HCT116 (cell line): ENCODE measurements around the gene FRY. TPM values are rescaled to one million over a fixed set of nuclear protein-coding genes. Genes with fewer than 3 reads are reported as not detected.

Experiments used
- ATAC-seq: fragments of 200-7000 bp; cut with Tn5 transposase; 2 replicates; pipeline ENCODE4 v1.9.1; 2020; ENCODE audit warnings: mild to moderate bottlenecking, moderate library complexity
- BruUV-seq: library from RNA; stranded (reverse); fragments of 400-500 nt; replicated peaks from 2 replicates; lab custom pipeline; 2021; lab: Mats Ljungman, UMichigan
- CTCF ChIA-PET: fragments of 300-600 bp; sonication (Branson Sonifier 250); formaldehyde crosslinking; loops from one replicate; lab custom pipeline; 2021; ENCODE audit warnings: antibody characterized with exemption; lab: Charles Lee
- POLR2A ChIA-PET: fragments of 300-600, 350-600 bp; sonication (Branson Sonifier 250); formaldehyde crosslinking; loops from one replicate; lab custom pipeline; 2021; ENCODE audit warnings: antibody characterized with exemption; lab: Charles Lee
- RAD21 ChIA-PET, 2 experiments: fragments of 300-600 bp; sonication (Branson Sonifier 250); formaldehyde crosslinking; loops; one replicate each; lab custom pipeline; 2023; ENCODE audit warnings: low total read pairs in 2 of 2; ENCODE audit not compliant: uncharacterized antibody in 2 of 2, unreplicated experiment in 2 of 2, low non-redundant PET in 1 of 2; lab: Charles Lee
- DNase-seq: peaks from one replicate; pipeline ENCODE4 v3.0.0-alpha.2; 2010; ENCODE audit warnings: low read depth, low spot score
- H2AFZ ChIP-seq: fragments of 200-600 bp; shearing (Covaris generic), sonication (generic); 2 replicates; pipeline ENCODE4 v1.6.1; 2017; ENCODE audit warnings: low read depth, mixed run types, mixed read lengths, antibody characterized with exemption, low read length; ENCODE audit not compliant: poor library complexity, severe bottlenecking
- H3K27ac ChIP-seq: 2 replicates; pipeline ENCODE4 v1.5.1; 2012; ENCODE audit warnings: low read depth, low read length
- H3K27me3 ChIP-seq: fragments of 200-600 bp; sonication (generic); 2 replicates; pipeline ENCODE4 v1.6.1; 2016; ENCODE audit warnings: mixed run types, low read length, mixed read lengths; ENCODE audit not compliant: insufficient read depth
- H3K36me3 ChIP-seq, 2 experiments: fragments of 200-500 bp in 1 of 2; fragments of 200-600 bp in 1 of 2; sonication (Bioruptor generic) in 1 of 2; sonication (generic) in 1 of 2; 2 replicates each; pipeline versions ENCODE4 v1.5.1 to v1.6.1; 2014 to 2016; ENCODE audit warnings: low read length in 2 of 2, inconsistent platforms in 1 of 2, mixed read lengths in 1 of 2, mixed run types in 1 of 2; ENCODE audit not compliant: insufficient read depth in 2 of 2, control insufficient read depth in 1 of 2
- H3K4me1 ChIP-seq, 2 experiments: fragments of 200-600 bp in 1 of 2; sonication (generic) in 1 of 2; 2 replicates each; pipeline versions ENCODE4 v1.5.1 to v1.6.1; 2012 to 2017; ENCODE audit warnings: low read length in 2 of 2, inconsistent platforms in 1 of 2, mild to moderate bottlenecking in 1 of 2, mixed read lengths in 1 of 2, mixed run types in 1 of 2, moderate library complexity in 1 of 2; ENCODE audit not compliant: insufficient read depth in 2 of 2, control insufficient read depth in 1 of 2
- H3K4me2 ChIP-seq: fragments of 200-600 bp; sonication (generic); 2 replicates; pipeline ENCODE4 v1.6.1; 2017; ENCODE audit warnings: mixed run types, low read length, mixed read lengths
- H3K4me3 ChIP-seq, 2 experiments: fragments of 200-600 bp in 1 of 2; sonication (generic) in 1 of 2; replicated peaks in 1 of 2; 2 replicates each; pipeline ENCODE4 v1.5.1; 2011 to 2016; ENCODE audit warnings: low read length in 2 of 2, control low read depth in 1 of 2, low read depth in 1 of 2, mild to moderate bottlenecking in 1 of 2, mixed read lengths in 1 of 2, mixed run types in 1 of 2
- H3K79me2 ChIP-seq: fragments of 200-600 bp; sonication (generic); 2 replicates; pipeline ENCODE4 v1.6.1; 2017; ENCODE audit warnings: mild to moderate bottlenecking, mixed run types, low read length, moderate library complexity, mixed read lengths; ENCODE audit not compliant: insufficient read depth
- H3K9ac ChIP-seq: fragments of 200-600 bp; sonication (generic); 2 replicates; pipeline ENCODE4 v1.6.1; 2016; ENCODE audit warnings: low read length, mixed read lengths
- H3K9me2 ChIP-seq: fragments of 200-600 bp; sonication (generic), shearing (Covaris generic); 2 replicates; pipeline ENCODE4 v1.6.1; 2017; ENCODE audit warnings: mixed run types, mild to moderate bottlenecking, moderate library complexity; ENCODE audit not compliant: insufficient read depth
- H3K9me3 ChIP-seq, 2 experiments: fragments of 200-500 bp in 1 of 2; fragments of 200-600 bp in 1 of 2; sonication (Bioruptor generic) in 1 of 2; sonication (generic) in 1 of 2; 2 replicates each; pipeline ENCODE4 v1.6.1; 2014 to 2017; ENCODE audit warnings: low read length in 2 of 2, mixed read lengths in 2 of 2, inconsistent platforms in 1 of 2, low read depth in 1 of 2, mild to moderate bottlenecking in 1 of 2, mixed run types in 1 of 2, moderate library complexity in 1 of 2; ENCODE audit not compliant: control insufficient read depth in 1 of 2, insufficient read depth in 1 of 2
- H4K20me1 ChIP-seq: fragments of 200-600 bp; sonication (generic), shearing (Covaris generic); 2 replicates; pipeline ENCODE4 v1.6.1; 2017; ENCODE audit warnings: mixed run types, mild to moderate bottlenecking, moderate library complexity; ENCODE audit not compliant: insufficient read depth
- CBX3 ChIP-seq: IDR thresholded peaks from 2 replicates; pipeline ENCODE4 v1.6.1; 2012; ENCODE audit warnings: low read depth
- CEBPB ChIP-seq: IDR thresholded peaks from 2 replicates; pipeline ENCODE4 v1.6.1; 2012; ENCODE audit warnings: low read depth
- EGR1 ChIP-seq: IDR thresholded peaks from 2 replicates; pipeline ENCODE4 v1.6.1; 2012; ENCODE audit warnings: low read depth
- ELF1 ChIP-seq: IDR thresholded peaks from 2 replicates; pipeline ENCODE4 v1.6.1; 2012; ENCODE audit warnings: low read depth, borderline replicate concordance
- EZH2 ChIP-seq: fragments of 200-600 bp; sonication (generic); IDR thresholded peaks from 2 replicates; pipeline ENCODE4 v1.6.1; 2017; ENCODE audit warnings: antibody characterized with exemption, mixed run types
- EZH2phosphoT487 ChIP-seq: fragments of 200-600 bp; IDR thresholded peaks from 2 replicates; pipeline ENCODE4 v1.6.1; 2018; ENCODE audit warnings: antibody characterized with exemption, borderline replicate concordance
- FOSL1 ChIP-seq: IDR thresholded peaks from 2 replicates; pipeline ENCODE4 v1.6.1; 2012; ENCODE audit warnings: low read depth
- POLR2A ChIP-seq: IDR thresholded peaks from 2 replicates; pipeline ENCODE4 v1.7.0; 2011; ENCODE audit warnings: borderline replicate concordance; ENCODE audit not compliant: insufficient read depth, insufficient read length; ENCODE audit errors: extremely low read depth
- POLR2AphosphoS5 ChIP-seq: IDR thresholded peaks from 2 replicates; pipeline ENCODE4 v1.6.1; 2011; ENCODE audit warnings: mild to moderate bottlenecking, low read depth, low read length, moderate library complexity
- RAD21 ChIP-seq: IDR thresholded peaks from 2 replicates; pipeline ENCODE4 v1.6.1; 2012; ENCODE audit warnings: low read depth, mild to moderate bottlenecking
- SIN3A ChIP-seq: IDR thresholded peaks from 2 replicates; pipeline ENCODE4 v1.6.1; 2012; ENCODE audit warnings: low read depth
- SP1 ChIP-seq: IDR thresholded peaks from 2 replicates; pipeline ENCODE4 v1.6.1; 2012; ENCODE audit warnings: low read depth
- SRF ChIP-seq: IDR thresholded peaks from 2 replicates; pipeline ENCODE4 v1.6.1; 2012; ENCODE audit warnings: low read depth
- TCF7L2 ChIP-seq: IDR thresholded peaks from 2 replicates; pipeline ENCODE4 v1.7.0; 2011; ENCODE audit warnings: borderline replicate concordance, inconsistent platforms; ENCODE audit not compliant: insufficient read depth, insufficient read length; ENCODE audit errors: extremely low read depth
- YY1 ChIP-seq: IDR thresholded peaks from 2 replicates; pipeline ENCODE4 v1.6.1; 2011; ENCODE audit warnings: low read length, low read depth, moderate library complexity, mild to moderate bottlenecking; ENCODE audit not compliant: insufficient replicate concordance; ENCODE audit errors: extremely low read depth
- ZFX ChIP-seq: fragments of 450-650 bp; IDR thresholded peaks from 2 replicates; pipeline ENCODE4 v1.6.1; 2017
- ZNF274 ChIP-seq: fragments of 200-500 bp; sonication (Bioruptor generic); IDR thresholded peaks from 2 replicates; pipeline ENCODE4 v1.6.1; 2014; ENCODE audit warnings: mild to moderate bottlenecking, low read depth, low read length, inconsistent platforms
- intact Hi-C: fragments of 100-400 bp; cut with micrococcal nuclease; formaldehyde crosslinking; loops from 2 replicates; pipeline ENCODE4 v1.10.0; 2022
- total RNA-seq: library from RNA; stranded (reverse); gene quantifications from one replicate; pipeline ENCODE4 v1.2.1, GENCODE V29; 2021; ENCODE audit not compliant: unreplicated experiment
- TF ChIP-seq, protein P1 (sequence below): IDR thresholded peaks from 2 replicates; pipeline ENCODE4 v1.6.1; 2012; ENCODE audit warnings: low read depth
- TF ChIP-seq, protein P2 (sequence below): IDR thresholded peaks from 2 replicates; pipeline ENCODE4 v1.6.1; 2012
- TF ChIP-seq, protein P3 (sequence below): IDR thresholded peaks from 2 replicates; pipeline ENCODE4 v1.6.1; 2012

Gene FRY
- total RNA-seq, 1 experiment from 2014 or later = 1.4 TPM

DNA sequence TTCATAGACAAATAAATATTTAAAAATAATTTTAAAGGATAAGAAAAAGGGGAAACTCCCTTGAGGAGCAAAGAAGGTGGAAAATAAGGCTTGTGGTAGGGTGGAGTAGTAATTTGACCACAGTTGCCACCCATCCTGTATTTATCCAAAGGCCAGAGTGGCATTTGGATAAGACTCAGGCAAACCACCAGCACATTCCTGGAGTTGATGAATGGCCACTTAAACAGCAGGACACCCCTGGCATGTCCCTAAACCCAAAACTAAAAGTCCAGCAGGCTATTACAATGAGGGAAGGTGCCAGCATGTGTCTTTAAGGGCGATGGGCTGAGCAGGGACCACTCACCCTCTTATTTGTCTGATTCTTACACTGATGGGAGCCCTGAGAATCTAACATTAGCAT lies 9.8 kb upstream of the FRY start (continued):
- TF ChIP-seq, protein P1, sequence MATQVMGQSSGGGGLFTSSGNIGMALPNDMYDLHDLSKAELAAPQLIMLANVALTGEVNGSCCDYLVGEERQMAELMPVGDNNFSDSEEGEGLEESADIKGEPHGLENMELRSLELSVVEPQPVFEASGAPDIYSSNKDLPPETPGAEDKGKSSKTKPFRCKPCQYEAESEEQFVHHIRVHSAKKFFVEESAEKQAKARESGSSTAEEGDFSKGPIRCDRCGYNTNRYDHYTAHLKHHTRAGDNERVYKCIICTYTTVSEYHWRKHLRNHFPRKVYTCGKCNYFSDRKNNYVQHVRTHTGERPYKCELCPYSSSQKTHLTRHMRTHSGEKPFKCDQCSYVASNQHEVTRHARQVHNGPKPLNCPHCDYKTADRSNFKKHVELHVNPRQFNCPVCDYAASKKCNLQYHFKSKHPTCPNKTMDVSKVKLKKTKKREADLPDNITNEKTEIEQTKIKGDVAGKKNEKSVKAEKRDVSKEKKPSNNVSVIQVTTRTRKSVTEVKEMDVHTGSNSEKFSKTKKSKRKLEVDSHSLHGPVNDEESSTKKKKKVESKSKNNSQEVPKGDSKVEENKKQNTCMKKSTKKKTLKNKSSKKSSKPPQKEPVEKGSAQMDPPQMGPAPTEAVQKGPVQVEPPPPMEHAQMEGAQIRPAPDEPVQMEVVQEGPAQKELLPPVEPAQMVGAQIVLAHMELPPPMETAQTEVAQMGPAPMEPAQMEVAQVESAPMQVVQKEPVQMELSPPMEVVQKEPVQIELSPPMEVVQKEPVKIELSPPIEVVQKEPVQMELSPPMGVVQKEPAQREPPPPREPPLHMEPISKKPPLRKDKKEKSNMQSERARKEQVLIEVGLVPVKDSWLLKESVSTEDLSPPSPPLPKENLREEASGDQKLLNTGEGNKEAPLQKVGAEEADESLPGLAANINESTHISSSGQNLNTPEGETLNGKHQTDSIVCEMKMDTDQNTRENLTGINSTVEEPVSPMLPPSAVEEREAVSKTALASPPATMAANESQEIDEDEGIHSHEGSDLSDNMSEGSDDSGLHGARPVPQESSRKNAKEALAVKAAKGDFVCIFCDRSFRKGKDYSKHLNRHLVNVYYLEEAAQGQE = no peak
- TF ChIP-seq, protein P2, sequence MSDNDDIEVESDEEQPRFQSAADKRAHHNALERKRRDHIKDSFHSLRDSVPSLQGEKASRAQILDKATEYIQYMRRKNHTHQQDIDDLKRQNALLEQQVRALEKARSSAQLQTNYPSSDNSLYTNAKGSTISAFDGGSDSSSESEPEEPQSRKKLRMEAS = no peak
- TF ChIP-seq CBX3 (no peak), POLR2AphosphoS5 (no peak), SRF (no peak), SP1 (no peak), EZH2 (no peak), ZFX (no peak), YY1 (no peak)

DNA sequence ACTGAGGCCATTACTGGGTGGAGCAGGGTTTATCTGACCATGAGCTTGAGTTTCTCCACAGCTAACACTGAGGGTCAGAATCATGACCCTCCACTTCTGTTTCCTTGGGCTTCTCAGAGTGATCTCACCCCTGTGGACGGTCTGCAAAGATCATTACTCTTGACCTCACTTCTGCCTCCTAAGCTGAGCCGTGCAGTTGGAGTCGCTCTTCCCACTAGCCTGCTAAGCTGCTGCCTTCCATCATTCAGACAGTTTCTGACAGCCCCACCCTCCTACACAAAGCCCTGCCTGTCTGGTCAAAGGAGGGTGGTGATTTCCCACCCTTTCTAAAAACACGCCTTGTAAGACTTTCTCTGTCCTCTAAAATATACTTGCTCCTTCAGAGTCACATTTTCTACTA lies 9.3 kb upstream of the FRY start:
- CTCF ChIA-PET = no interaction called here
- RAD21 ChIA-PET = no interaction called here
- no peaks in the 10 kb centered on the region for H3K9me3 ChIP-seq
- no peaks in the 10 kb centered on the region for H4K20me1 ChIP-seq
- H3K4me1 ChIP-seq = no peaks in the 10 kb centered on the region
- no peak overlapping the region for H3K4me3 ChIP-seq
- TF ChIP-seq TCF7L2 (no peak), POLR2AphosphoS5 (no peak), ELF1 (no peak), POLR2A (no peak), SIN3A (no peak), EGR1 (no peak), ZFX (no peak), YY1 (no peak), CEBPB (no peak), RAD21 (no peak), FOSL1 (no peak), SP1 (no peak), EZH2 (no peak), EZH2phosphoT487 (no peak), ZNF274 (no peak)
- TF ChIP-seq, protein P3, sequence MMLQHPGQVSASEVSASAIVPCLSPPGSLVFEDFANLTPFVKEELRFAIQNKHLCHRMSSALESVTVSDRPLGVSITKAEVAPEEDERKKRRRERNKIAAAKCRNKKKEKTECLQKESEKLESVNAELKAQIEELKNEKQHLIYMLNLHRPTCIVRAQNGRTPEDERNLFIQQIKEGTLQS = no peak
- TF ChIP-seq, protein P1 = no peak
- no peak overlapping the region for H3K9ac ChIP-seq
- ATAC-seq = no peak
- DNase-seq = no peak
- POLR2A ChIA-PET = no interaction called here
- no peak overlapping the region for H2AFZ ChIP-seq
- no peaks in the 10 kb centered on the region for H3K9me2 ChIP-seq
- no peaks in the 10 kb centered on the region for H3K79me2 ChIP-seq
- H3K36me3 ChIP-seq = no peaks in the 10 kb centered on the region
- H3K4me2 ChIP-seq = no peak overlapping the region
- no TSS peak for BruUV-seq
- intact Hi-C loops = no loop called here
- H3K27me3 ChIP-seq = no peaks in the 10 kb centered on the region
- H3K27ac ChIP-seq = no peak overlapping the region
